ENCODE measurements around the gene KIF1C. TPM values are rescaled to one million over a fixed set of nuclear protein-coding genes. Genes with fewer than 3 reads are reported as not detected.
A peak's percentile ranks its signal among the peaks of the same experiment; 100 is the strongest.

The KIF1C gene
- total RNA-seq, 1 experiment from 2014 or later, result 130 TPM

DNA sequence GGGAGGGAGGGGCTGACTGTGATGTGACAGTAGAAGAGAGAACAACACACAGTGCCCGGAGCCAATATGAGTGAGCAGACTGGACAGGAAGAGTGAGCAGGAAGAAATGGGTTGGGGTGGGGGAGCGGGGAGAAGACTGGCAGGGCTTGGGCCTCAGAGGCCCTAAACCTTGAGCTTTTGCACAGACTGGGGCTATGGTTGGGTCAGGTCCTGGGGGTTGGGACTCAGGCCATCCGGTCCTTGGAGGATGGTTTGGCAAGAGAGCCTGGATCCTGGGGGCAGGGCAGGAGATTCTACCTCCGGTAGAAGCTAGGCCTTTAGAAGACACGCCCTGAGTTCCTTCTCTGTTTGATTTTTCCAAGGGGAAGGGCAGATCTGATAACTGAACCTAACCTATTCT, 11.3 kb upstream of the KIF1C start:
- no peaks in the 10 kb centered on the region for H3K9me3 Mint-ChIP-seq
- no peak for DNase-seq (ENCODE audit: low spot score)
- no peak for ATAC-seq
- H3K27ac Mint-ChIP-seq, result no peak overlapping the region
- CTCF ChIA-PET, result interaction anchor here (0.6 to 4.0 kb wide), 14 partner anchors 10 to 670 kb away, joined by 3 to 27 read pairs (median 5); partner anchors contain the start of genes INCA1, KIF1C and SPAG7
- H3K27me3 Mint-ChIP-seq (ENCODE audit: low read depth), result peaks cover 41% of the 10 kb centered on the region
- POLR2A ChIA-PET, result interaction anchor here (0.6 to 3.0 kb wide), 4 partner anchors 11 to 34 kb away, joined by 3 to 12 read pairs (median 3); partner anchors contain the start of genes INCA1 and KIF1C
- no peaks in the 10 kb centered on the region for H3K36me3 Mint-ChIP-seq
- no peak for TF ChIP-seq JUN (CRISPR knock-in tag; IDR thresholded peaks at IDR 0.05)
- no peak for TF ChIP-seq NR2C2 (CRISPR knock-in tag; IDR thresholded peaks at IDR 0.05)
- TF ChIP-seq ZBTB21 (CRISPR knock-in tag; IDR thresholded peaks at IDR 0.05; ENCODE audit: borderline replicate concordance), result no peak
- TF ChIP-seq, protein P1, sequence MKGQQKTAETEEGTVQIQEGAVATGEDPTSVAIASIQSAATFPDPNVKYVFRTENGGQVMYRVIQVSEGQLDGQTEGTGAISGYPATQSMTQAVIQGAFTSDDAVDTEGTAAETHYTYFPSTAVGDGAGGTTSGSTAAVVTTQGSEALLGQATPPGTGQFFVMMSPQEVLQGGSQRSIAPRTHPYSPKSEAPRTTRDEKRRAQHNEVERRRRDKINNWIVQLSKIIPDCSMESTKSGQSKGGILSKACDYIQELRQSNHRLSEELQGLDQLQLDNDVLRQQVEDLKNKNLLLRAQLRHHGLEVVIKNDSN (CRISPR knock-in tag; IDR thresholded peaks at IDR 0.05), result no peak
- H3K4me1 Mint-ChIP-seq, result peaks cover 25% of the 10 kb centered on the region
- peak overlapping the region; percentile 77 for H3K4me3 Mint-ChIP-seq

DNA sequence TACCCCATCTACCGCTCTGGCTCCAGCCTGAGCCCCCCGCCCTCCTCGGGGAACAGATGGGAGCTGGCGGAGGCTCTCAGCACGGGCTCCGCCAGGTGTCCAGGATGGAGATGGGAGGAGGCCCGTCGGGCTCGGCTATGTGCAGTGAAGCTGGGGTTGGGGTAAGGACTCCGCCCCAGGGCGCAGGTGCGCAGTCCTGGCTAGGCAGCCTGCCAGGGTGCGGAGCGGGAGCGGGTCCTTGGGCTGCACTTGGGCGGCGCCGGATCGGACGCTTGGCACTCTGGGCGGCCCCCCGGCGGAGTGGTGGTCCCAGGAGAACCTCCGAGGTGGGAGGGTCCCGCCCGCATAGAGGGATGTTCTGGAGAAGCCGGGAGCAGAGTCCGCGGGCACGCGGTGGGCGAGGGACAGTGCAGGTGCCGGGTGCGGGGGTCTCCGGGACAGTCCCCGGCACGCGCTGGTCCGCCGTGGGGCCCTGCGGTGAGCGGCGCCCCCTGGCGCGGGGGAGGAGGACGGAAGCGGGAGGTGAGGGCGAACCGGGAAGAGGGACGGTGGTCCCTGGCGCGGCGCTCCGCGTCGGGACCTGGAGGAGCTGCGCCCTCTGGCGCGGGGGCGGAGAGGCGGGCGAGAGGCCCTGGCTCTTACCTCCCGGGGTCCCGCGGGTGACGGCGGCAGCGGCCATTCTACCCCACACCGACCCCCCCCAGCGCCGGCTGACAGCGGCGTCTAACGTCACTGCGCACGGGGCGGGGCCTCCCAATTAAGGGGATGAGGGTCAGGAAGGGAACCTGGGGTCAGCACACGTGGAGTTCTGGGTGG, 10.6 kb upstream of the KIF1C start, which contains the start of gene CAMTA2:
Gene CAMTA2 (minus strand): TSS at position 725 of the 816 bp plus-strand sequence. CDS start 1,453 bp downstream, outside the sequence.
- peaks cover 25% of the 10 kb centered on the region for H3K4me1 Mint-ChIP-seq
- H3K9me3 Mint-ChIP-seq, result no peaks in the 10 kb centered on the region
- H3K27ac Mint-ChIP-seq, result no peak within 1 kb of the TSS
- ChIA-PET POLR2A (interaction anchor here (0.6 to 3.0 kb wide), 5 partner anchors 10 to 35 kb away, joined by 3 to 12 read pairs (median 3); partner anchors contain the start of genes INCA1, KIF1C and SPAG7), CTCF (interaction anchor here (0.6 to 4.0 kb wide), 22 partner anchors 10 to 286 kb away, joined by 3 to 27 read pairs (median 4); partner anchors contain the start of genes INCA1, KIF1C, RNF167 and SLC25A11)
- H3K36me3 Mint-ChIP-seq, result no peaks in the 10 kb centered on the region
- DNase-seq (ENCODE audit: low spot score), result peak; percentile 88
- peak within 1 kb of the TSS; percentile 77 for H3K4me3 Mint-ChIP-seq
- peaks cover 44% of the 10 kb centered on the region for H3K27me3 Mint-ChIP-seq (ENCODE audit: low read depth)
- ATAC-seq, result peak; percentile 77
- TF ChIP-seq KAT7 (CRISPR knock-in tag; IDR thresholded peaks at IDR 0.05; ENCODE audit: borderline replicate concordance) (peak; percentile 27; the same call in 1 of the 2 replicates), TEAD4 (CRISPR knock-in tag; IDR thresholded peaks at IDR 0.05) (no peak), OVOL2 (CRISPR knock-in tag; IDR thresholded peaks at IDR 0.05; ENCODE audit: borderline replicate concordance) (no peak), ZNF219 (CRISPR knock-in tag; IDR thresholded peaks at IDR 0.05; ENCODE audit: borderline replicate concordance) (0 out of 2 replicates have a peak, but pooled peaks have one; percentile 75), ZNF263 (CRISPR knock-in tag; IDR thresholded peaks at IDR 0.05; ENCODE audit: low read depth) (peak; percentile 24; the same call in 1 of the 2 replicates), JUN (CRISPR knock-in tag; IDR thresholded peaks at IDR 0.05) (peak; percentile 42; the same call in 1 of the 2 replicates), SP1 (CRISPR knock-in tag; conservative IDR thresholded peaks at IDR 0.05) (peak; percentile 70; the same call in 1 of the 2 replicates), ZNF416 (CRISPR knock-in tag; IDR thresholded peaks at IDR 0.05) (no peak)
- TF ChIP-seq, protein P2, sequence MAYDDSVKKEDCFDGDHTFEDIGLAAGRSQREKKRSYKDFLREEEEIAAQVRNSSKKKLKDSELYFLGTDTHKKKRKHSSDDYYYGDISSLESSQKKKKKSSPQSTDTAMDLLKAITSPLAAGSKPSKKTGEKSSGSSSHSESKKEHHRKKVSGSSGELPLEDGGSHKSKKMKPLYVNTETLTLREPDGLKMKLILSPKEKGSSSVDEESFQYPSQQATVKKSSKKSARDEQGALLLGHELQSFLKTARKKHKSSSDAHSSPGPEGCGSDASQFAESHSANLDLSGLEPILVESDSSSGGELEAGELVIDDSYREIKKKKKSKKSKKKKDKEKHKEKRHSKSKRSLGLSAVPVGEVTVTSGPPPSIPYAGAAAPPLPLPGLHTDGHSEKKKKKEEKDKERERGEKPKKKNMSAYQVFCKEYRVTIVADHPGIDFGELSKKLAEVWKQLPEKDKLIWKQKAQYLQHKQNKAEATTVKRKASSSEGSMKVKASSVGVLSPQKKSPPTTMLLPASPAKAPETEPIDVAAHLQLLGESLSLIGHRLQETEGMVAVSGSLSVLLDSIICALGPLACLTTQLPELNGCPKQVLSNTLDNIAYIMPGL (CRISPR knock-in tag; IDR thresholded peaks at IDR 0.05), result peak; percentile 97; the same call in 1 of the 2 replicates
- TF ChIP-seq, protein P3, sequence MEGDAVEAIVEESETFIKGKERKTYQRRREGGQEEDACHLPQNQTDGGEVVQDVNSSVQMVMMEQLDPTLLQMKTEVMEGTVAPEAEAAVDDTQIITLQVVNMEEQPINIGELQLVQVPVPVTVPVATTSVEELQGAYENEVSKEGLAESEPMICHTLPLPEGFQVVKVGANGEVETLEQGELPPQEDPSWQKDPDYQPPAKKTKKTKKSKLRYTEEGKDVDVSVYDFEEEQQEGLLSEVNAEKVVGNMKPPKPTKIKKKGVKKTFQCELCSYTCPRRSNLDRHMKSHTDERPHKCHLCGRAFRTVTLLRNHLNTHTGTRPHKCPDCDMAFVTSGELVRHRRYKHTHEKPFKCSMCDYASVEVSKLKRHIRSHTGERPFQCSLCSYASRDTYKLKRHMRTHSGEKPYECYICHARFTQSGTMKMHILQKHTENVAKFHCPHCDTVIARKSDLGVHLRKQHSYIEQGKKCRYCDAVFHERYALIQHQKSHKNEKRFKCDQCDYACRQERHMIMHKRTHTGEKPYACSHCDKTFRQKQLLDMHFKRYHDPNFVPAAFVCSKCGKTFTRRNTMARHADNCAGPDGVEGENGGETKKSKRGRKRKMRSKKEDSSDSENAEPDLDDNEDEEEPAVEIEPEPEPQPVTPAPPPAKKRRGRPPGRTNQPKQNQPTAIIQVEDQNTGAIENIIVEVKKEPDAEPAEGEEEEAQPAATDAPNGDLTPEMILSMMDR (IDR thresholded peaks at IDR 0.05), result peak; percentile 37
- TF ChIP-seq, protein P4, sequence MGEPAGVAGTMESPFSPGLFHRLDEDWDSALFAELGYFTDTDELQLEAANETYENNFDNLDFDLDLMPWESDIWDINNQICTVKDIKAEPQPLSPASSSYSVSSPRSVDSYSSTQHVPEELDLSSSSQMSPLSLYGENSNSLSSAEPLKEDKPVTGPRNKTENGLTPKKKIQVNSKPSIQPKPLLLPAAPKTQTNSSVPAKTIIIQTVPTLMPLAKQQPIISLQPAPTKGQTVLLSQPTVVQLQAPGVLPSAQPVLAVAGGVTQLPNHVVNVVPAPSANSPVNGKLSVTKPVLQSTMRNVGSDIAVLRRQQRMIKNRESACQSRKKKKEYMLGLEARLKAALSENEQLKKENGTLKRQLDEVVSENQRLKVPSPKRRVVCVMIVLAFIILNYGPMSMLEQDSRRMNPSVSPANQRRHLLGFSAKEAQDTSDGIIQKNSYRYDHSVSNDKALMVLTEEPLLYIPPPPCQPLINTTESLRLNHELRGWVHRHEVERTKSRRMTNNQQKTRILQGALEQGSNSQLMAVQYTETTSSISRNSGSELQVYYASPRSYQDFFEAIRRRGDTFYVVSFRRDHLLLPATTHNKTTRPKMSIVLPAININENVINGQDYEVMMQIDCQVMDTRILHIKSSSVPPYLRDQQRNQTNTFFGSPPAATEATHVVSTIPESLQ (CRISPR knock-in tag; IDR thresholded peaks at IDR 0.05), result no peak
- TF ChIP-seq, protein P5, sequence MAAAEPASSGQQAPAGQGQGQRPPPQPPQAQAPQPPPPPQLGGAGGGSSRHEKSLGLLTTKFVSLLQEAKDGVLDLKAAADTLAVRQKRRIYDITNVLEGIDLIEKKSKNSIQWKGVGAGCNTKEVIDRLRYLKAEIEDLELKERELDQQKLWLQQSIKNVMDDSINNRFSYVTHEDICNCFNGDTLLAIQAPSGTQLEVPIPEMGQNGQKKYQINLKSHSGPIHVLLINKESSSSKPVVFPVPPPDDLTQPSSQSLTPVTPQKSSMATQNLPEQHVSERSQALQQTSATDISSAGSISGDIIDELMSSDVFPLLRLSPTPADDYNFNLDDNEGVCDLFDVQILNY (CRISPR knock-in tag; IDR thresholded peaks at IDR 0.05), result peak; percentile 9; the same call in 1 of the 2 replicates
- TF ChIP-seq, protein P1 (CRISPR knock-in tag; IDR thresholded peaks at IDR 0.05), result peak; percentile 67; the same call in 1 of the 2 replicates
- TF ChIP-seq, protein P6, sequence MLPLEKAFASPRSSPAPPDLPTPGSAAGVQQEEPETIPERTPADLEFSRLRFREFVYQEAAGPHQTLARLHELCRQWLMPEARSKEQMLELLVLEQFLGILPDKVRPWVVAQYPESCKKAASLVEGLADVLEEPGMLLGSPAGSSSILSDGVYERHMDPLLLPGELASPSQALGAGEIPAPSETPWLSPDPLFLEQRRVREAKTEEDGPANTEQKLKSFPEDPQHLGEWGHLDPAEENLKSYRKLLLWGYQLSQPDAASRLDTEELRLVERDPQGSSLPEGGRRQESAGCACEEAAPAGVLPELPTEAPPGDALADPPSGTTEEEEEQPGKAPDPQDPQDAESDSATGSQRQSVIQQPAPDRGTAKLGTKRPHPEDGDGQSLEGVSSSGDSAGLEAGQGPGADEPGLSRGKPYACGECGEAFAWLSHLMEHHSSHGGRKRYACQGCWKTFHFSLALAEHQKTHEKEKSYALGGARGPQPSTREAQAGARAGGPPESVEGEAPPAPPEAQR (CRISPR knock-in tag; IDR thresholded peaks at IDR 0.05), result no peak
- TF ChIP-seq, protein P7, sequence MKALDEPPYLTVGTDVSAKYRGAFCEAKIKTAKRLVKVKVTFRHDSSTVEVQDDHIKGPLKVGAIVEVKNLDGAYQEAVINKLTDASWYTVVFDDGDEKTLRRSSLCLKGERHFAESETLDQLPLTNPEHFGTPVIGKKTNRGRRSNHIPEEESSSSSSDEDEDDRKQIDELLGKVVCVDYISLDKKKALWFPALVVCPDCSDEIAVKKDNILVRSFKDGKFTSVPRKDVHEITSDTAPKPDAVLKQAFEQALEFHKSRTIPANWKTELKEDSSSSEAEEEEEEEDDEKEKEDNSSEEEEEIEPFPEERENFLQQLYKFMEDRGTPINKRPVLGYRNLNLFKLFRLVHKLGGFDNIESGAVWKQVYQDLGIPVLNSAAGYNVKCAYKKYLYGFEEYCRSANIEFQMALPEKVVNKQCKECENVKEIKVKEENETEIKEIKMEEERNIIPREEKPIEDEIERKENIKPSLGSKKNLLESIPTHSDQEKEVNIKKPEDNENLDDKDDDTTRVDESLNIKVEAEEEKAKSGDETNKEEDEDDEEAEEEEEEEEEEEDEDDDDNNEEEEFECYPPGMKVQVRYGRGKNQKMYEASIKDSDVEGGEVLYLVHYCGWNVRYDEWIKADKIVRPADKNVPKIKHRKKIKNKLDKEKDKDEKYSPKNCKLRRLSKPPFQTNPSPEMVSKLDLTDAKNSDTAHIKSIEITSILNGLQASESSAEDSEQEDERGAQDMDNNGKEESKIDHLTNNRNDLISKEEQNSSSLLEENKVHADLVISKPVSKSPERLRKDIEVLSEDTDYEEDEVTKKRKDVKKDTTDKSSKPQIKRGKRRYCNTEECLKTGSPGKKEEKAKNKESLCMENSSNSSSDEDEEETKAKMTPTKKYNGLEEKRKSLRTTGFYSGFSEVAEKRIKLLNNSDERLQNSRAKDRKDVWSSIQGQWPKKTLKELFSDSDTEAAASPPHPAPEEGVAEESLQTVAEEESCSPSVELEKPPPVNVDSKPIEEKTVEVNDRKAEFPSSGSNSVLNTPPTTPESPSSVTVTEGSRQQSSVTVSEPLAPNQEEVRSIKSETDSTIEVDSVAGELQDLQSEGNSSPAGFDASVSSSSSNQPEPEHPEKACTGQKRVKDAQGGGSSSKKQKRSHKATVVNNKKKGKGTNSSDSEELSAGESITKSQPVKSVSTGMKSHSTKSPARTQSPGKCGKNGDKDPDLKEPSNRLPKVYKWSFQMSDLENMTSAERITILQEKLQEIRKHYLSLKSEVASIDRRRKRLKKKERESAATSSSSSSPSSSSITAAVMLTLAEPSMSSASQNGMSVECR (CRISPR knock-in tag; IDR thresholded peaks at IDR 0.05; ENCODE audit: borderline replicate concordance), result peak; percentile 97; the same call in 1 of the 2 replicates

All from WTC11 (cell line).